Choroid plexus epithelial cell (primary cell): ENCODE results near the gene RASGRF1.

Experiments
- DNase-seq: peaks from one replicate; pipeline ENCODE4 v3.0.0-alpha.2; 2010; ENCODE audit warnings: low read depth
- H3K4me3 ChIP-seq: 2 replicates; pipeline ENCODE4 v1.5.1; 2011; ENCODE audit warnings: low read depth, mild to moderate bottlenecking, control low read depth, low read length, moderate library complexity
- CTCF ChIP-seq: conservative IDR thresholded peaks from 2 replicates; pipeline ENCODE4 v1.5.1; 2011; ENCODE audit warnings: low read depth, mild to moderate bottlenecking, control low read depth, inconsistent platforms, low read length, moderate library complexity

The RASGRF1 gene

DNA sequence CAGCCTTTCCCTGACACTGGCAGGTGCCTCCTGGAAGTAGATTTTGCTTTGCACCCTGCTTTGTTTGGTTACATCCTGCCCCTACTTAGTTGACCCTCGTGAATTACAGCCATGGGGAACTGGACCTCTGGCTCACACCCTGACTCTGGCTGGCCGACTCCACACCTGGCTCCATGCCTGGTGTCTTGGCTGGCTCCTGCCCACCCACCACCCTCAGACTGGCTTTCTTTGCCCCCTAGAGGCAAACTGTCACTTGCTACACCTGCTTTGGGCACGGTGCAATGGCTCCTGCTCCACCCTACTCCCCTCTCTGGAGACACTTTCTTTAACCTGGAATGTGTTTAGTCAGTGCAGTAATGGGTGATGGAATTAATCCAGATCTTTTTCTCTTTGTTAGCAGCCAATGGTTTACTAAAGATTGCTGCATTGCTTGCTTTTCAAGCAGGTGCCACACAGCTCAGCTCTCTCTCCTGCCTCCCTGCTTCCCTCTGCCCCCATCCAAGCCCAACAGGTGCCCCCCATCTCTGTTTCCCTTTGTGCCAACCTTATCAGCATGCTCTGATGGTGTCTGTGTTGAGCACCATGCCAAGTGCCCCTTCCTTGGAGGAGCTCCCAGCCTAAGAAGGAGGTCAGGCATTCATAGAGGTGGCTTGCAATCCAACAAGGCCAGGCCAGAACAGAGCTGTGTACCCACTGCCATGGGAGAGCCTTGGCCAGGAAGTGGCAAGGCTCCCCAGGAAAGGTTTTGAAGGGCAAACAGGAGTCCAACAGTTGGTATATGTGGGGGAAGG, 38.4 kb downstream of the RASGRF1 start:
- DNase-seq = no peak
- no peak overlapping the region for H3K4me3 ChIP-seq
- TF ChIP-seq CTCF = no peak

DNA sequence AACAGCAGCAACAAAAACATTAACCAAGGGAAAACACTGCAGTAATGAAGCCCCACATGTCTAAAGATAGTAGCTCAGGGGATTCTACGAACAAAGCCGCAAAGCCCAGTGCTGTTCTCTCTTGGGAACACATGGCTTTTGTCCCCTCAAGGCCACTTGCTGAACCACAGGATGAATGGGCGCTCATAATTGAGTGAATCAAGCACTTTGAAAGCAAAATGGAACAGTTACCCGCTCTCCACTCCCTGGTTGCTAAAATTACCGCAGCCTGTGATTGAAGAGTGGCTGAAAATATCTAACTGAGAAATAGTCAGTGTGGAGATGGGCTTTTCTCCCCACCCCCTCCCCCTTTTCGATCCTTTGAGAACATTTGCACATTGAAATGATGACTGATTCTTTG, 39.6 kb downstream of the RASGRF1 start:
- no peak for TF ChIP-seq CTCF
- DNase-seq = no peak
- H3K4me3 ChIP-seq = no peak overlapping the region

GRCh38 chr15:79050341-79050740, 40.2 kb downstream of the RASGRF1 start:
- TF ChIP-seq CTCF = no peak
- no peak for DNase-seq
- no peak overlapping the region for H3K4me3 ChIP-seq

- no peak overlapping the region for H3K4me3 ChIP-seq
- TF ChIP-seq CTCF = no peak
- DNase-seq = no peak
Observed at GRCh38 chr15:79049416-79049815, 41.2 kb downstream of the RASGRF1 start.

- no peak overlapping the region for H3K4me3 ChIP-seq
- TF ChIP-seq CTCF = no peak
- no peak for DNase-seq
Observed at GRCh38 chr15:79047676-79048439, 42.7 kb downstream of the RASGRF1 start.

DNA sequence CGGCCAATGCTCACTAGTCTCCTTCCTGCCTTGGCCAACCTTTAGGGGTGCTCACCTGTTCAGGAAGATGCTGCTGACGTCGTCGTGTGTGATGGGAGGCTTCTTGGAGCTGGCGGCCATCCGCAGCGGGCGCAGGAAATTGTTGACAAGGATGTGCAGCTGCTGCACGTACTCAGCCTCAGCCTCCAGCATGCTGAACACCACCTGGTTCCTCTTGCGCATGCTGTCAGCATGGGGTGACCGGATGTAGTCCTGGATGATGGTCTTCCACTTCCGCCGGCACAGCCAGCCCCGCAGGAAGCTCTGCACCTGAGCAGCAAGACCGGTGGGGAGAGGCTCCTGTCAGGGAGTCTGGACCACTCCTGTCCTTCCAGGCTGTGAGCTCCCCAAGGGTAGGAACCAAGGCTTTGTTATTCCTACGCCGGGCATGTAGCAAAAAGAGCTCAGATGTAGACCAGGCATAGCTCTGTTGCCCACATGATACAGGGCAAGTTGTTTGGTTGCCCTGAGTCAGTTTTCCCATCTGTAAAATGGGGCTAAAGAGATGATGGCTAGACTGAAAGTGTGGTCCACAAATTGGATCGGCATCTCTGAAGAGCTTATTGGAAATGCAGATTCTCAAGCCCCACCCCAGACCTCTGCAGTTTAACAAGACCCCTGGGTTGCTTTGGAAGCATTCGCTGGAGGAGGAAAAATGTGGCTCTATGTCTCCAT, 43.7 kb downstream of the RASGRF1 start:
- H3K4me3 ChIP-seq = no peak overlapping the region
- TF ChIP-seq CTCF = no peak
- no peak for DNase-seq
